ENCODE measurements around the gene AHCYL1. TPM values are rescaled to one million over a fixed set of nuclear protein-coding genes. Genes with fewer than 3 reads are reported as not detected.

AHCYL1 gene
- total and polyA plus RNA-seq, 4 donors: 24.9 to 40.7 (median 30.3) TPM

GRCh38 chr1:110008971-110009565 is 24.5 kb downstream of the AHCYL1 start (continued):
- TF ChIP-seq HNF4G (IDR thresholded peaks at IDR 0.05) (no peak), GABPA (IDR thresholded peaks at IDR 0.05 in 1 of 2, conservative IDR thresholded peaks at IDR 0.05 in 1 of 2) (no peak), YY1 (IDR thresholded peaks at IDR 0.05) (peak; percentile 62), TAF1 (conservative IDR thresholded peaks at IDR 0.05) (no peak), ATF3 (IDR thresholded peaks at IDR 0.05) (no peak)

GRCh38 chr1:110011527-110012041 is 27.0 kb downstream of the AHCYL1 start:
- WGBS: 49% methylated on average over 2 of the region's 2 CpGs
- peaks cover 2 to 49% (median 40%) of the 10 kb centered on the region in 4 donors for H3K4me1 ChIP-seq (ENCODE audit: control insufficient read depth in 4 of 4, insufficient read depth in 4 of 4, low read length in 3 of 4)
- no peak overlapping the region for H3K27ac ChIP-seq (ENCODE audit: low read depth in 1 of 2, low read length in 2 of 2)
- H3K9ac ChIP-seq (ENCODE audit: low read depth in 1 of 2, low read length in 2 of 2): no peak overlapping the region
- peaks cover 8 to 40% (median 20%) of the 10 kb centered on the region in 4 donors for H3K36me3 ChIP-seq (ENCODE audit: control insufficient read depth in 4 of 4, insufficient read depth in 3 of 4, low read depth in 1 of 4, low read length in 3 of 4)
- H3K27me3 ChIP-seq (ENCODE audit: control insufficient read depth in 4 of 4, insufficient read depth in 4 of 4, low read length in 3 of 4): no peaks in the 10 kb centered on the region
- DNase-seq (ENCODE audit: low spot score): no peak
- no peaks in the 10 kb centered on the region for H3K9me3 ChIP-seq (ENCODE audit: control insufficient read depth in 4 of 4, low read length in 3 of 4)
- no peak for TF ChIP-seq TAF1 (conservative IDR thresholded peaks at IDR 0.05)
- peak; percentile 77 to 80 for TF ChIP-seq RAD21 (IDR thresholded peaks at IDR 0.05)
- TF ChIP-seq ZBTB33 (IDR thresholded peaks at IDR 0.05): no peak
- no peak for TF ChIP-seq REST (IDR thresholded peaks at IDR 0.05)
- no peak for TF ChIP-seq FOXA2 (IDR thresholded peaks at IDR 0.05)
- TF ChIP-seq EGR1 (IDR thresholded peaks at IDR 0.05; ENCODE audit: low read depth in 2 of 2): no peak
- TF ChIP-seq CTCF (IDR thresholded peaks at IDR 0.05; ENCODE audit: low read depth, low read length, missing input control): peak; percentile 57
- no peak for TF ChIP-seq HNF4A (conservative IDR thresholded peaks at IDR 0.05)
- H3K4me3 ChIP-seq (ENCODE audit: low read depth in 1 of 3, low read length in 3 of 3): no peak overlapping the region
